ENCODE results near the gene MED28.

GRCh38 chr4:17567271-17567670 lies 47.2 kb upstream of the MED28 start:
- TF ChIP-seq CTCF (IDR thresholded peaks at IDR 0.05) (no peak), POLR2A (IDR thresholded peaks at IDR 0.05) (no peak), POLR2AphosphoS5 (IDR thresholded peaks at IDR 0.05) (no peak)

All from prostate gland (tissue), 2 donors.